GM21737 (cell line): ENCODE results near the gene FBXO10.
A peak's percentile ranks its signal among the peaks of the same experiment; 100 is the strongest.

Source experiments
- ATAC-seq: cut with Tn5 transposase; IDR thresholded peaks from one replicate; pipeline ENCODE4 v1.9.1; 2021; ENCODE audit warnings: mild to moderate bottlenecking, moderate library complexity; ENCODE audit not compliant: unreplicated experiment

The FBXO10 gene

DNA sequence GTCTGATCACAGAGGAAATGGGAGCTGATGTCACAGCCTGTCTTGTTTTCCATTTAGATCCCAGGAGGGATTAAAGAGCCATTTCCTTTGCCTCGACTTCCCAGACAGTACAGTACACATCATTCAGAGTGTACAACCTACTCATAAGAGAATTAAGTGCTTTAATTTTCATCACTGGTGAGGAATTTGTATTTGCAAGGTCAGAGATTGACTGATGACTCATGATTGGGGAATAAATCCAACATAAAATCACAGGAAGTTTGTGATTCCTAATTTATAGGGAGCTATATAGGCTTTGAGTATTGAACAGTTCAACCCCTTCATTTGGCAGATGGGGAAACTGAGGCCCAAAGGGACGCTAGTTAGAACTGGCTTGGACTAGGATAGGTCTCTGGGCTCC is 20.3 kb upstream of the FBXO10 start:
- ATAC-seq, result no peak

DNA sequence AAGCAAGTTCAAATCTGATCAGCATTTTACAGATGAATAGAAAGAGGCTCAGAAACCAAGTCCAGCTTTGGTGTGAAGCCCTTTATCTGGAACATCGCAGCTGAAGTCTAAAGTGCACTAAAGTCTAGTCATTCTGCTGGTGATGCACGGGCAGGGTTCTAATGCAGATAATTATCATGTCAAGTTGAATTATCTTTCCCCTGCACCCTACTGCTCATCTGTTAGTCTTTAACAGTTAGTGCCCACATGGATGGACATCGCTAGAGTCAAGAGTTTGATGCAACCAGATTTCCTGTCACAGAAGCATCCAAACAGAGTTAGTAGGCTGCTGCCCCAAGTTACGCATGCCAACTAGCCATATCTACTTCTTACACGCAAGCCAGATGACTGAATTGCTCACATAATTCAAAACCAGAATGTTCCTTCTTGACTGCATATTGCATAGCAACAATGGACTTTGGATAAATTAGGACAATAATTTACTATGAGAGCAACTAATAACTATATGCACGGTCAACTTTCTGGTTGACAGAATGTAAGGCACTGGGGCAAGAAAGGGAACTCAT is 17.8 kb upstream of the FBXO10 start:
- ATAC-seq, result no peak

- ATAC-seq, result peak; percentile 92
Observed at GRCh38 chr9:37592108-37592951, 16.1 kb upstream of the FBXO10 start, which contains the start of gene TOMM5. TSS of gene TOMM5 (minus strand) at chr9:37592597. CDS start at chr9:37592532, 65 bp downstream.

- no peak for ATAC-seq
Observed at GRCh38 chr9:37587521-37587920, 11.3 kb upstream of the FBXO10 start.

DNA sequence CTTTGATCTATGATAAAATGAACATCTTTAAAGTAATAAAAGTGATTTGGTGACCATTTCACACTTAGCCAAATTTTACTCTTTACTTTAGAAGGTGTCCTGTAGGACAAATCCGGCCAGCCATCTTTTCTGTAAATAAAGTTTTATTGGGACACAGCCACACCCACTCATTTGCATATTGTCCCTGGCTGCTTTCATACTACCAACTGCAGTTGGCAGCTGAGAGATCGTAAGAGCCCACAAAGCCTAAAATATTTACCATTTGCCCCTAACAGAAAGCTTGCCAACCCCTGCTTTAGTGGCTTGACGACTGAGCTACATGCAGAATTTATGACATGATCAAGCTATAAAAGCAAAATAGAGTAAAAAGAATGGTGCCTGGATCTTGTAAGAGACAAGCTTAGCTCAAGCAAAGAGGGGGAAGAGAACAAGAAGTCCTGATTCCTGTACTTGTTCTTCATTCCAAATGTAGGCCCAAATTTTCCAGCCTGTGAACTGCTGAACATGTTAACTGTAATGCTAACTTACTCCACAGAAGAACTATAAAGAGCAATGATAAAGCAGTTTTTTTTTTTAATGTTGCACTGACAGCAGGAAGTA is 7.4 kb upstream of the FBXO10 start:
- no peak for ATAC-seq

DNA sequence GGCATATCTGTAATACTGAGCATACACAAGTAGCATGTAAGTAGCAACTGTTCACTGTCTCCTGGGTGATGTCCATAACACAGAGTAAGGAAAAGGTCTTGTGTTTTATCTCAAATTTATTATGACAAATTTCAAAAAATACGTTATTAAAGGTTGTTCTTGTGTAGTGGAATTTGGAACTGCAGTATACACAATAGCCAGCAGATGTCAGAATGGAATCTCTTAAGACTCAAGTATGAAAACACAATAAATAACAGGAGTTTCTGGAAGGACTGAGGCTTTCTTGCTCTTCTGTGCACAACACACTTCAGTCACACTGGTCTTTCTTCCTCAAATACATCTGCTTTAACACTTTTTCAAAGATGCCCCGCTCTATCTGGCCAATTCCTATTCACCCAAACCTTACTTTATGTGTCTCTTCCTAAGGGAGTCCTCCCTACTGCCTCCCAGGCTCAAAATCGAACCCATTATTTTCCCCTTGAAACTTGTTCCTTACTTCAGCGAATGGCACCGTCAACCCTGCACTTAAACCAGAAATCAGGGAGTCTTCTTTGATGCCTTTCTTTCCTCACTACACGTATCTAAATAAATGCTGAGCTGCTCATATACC is 6.5 kb upstream of the FBXO10 start:
- no peak for ATAC-seq

- ATAC-seq, result peak; percentile 38
Observed at GRCh38 chr9:37575511-37575914, 667 bp downstream of the FBXO10 start.

DNA sequence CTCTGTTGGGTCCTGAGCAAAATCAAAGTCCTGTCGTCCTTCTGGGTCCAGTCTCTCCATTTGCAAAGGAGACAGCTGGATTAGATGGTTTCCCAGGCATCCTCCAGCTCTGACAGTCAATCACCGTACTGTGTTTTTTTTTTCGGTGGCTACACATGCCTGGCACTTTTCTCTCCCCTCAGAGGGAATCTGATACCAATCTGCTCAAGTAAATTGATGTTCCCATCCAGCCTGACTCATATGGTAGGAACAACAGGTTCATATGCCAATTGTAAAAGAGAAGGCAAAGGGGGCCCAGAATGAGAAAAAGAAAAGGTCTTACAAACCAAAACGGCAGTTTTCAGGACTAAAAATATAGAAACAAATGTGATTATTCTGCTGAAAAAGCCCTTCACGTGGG is 1.2 kb downstream of the FBXO10 start:
- no peak for ATAC-seq

DNA sequence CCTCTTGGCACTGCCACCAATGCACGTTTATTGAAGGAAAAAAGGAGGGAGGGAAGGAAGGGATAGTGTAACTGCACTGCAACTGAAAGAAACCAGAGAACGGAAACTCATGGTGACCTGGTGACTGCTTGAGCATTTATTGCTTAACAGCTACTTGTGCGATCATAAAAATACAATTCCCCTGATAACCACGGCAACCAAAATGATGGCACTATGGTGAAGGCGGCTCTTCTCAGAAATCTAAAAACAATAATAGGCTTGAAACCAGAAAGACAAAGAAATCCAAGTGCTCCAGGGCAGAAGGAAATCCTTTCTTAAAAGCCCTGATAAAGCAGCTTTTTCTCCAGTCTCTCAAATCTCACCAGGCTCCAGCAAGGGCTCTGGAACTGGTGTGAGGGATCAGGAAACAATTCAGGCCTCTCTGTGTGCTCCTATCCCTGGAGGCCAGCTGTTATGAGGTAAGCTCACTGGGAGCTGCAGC is 1.9 kb downstream of the FBXO10 start:
- ATAC-seq, result no peak

DNA sequence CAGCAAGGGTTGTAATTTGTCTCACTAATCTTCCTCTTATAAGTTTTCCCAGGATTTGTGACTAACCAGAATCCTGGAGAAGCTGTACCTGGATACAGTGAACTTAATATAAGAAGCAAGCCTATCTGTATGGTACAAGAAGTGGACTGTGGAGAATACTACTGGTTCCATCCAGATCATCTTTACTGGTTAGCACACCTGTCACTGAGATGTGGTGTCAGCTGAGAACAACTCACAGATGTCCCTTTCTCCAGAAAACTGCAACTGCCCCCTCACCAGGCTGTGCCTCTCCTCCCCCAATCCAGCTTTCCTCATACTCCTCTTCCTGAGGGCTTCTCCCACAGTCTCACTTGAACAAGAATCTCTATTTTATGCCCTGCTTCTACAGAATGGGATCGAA is 4.9 kb downstream of the FBXO10 start:
- no peak for ATAC-seq

- ATAC-seq, result no peak
Observed at GRCh38 chr9:37566716-37567115, 9.5 kb downstream of the FBXO10 start.

GRCh38 chr9:37565661-37566618 is 10.2 kb downstream of the FBXO10 start:
- peak; percentile 67 for ATAC-seq

DNA sequence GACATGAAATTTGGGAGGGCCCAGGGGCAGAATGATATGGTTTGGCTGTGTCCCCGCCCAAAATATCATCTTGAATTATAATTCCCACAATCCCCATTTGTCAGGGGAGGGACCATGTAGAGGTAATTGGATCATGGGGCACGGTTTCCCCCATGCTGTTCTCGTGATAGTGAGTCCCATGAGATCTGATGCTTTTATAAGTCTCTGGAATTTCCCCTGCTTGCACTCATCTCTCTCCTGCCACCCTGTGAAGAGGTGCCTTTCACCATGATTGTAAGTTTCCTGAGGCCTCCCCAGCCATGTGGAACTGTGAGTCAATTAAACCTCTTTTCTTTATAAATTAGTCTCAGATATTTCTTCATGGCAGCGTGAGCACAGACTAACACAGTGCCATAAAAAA is 11.3 kb downstream of the FBXO10 start:
- ATAC-seq, result no peak

DNA sequence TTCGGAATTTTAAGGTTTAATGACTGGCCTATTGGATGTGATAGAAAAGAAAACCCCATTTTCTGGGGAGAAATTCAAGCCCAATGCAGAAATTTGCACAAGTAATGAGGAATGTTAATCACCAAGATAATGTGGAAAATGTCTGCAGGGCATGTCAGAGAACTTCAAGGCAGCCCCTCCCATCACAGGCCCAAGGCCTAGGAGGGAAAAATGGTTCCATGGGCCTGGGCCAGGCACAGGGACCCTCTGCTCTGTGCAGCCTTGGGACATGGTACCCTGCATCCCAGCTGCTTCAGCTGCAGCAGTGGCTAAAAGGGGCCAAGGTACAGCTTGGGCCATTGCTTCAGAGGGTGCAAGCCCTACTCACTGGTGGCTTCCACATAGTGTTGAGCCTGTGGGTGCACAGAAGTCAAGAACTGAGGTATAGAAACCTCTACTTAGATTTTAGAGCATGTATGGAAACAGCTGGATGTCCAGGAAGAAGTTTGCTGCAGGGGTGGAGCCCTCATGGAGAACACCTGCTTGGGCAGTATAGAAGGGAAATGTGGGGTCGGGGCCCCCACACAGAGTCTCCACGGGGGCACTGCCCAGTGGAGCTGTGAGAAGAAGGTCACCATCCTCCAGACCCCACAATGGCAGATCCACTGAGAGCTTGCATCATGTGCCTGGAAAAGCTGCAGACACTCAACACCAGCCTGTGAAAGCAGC is 12.2 kb downstream of the FBXO10 start:
- no peak for ATAC-seq

- ATAC-seq, result no peak
Observed at GRCh38 chr9:37562826-37563225, 13.4 kb downstream of the FBXO10 start.

- ATAC-seq, result no peak
Observed at GRCh38 chr9:37561682-37562081, 14.5 kb downstream of the FBXO10 start.

DNA sequence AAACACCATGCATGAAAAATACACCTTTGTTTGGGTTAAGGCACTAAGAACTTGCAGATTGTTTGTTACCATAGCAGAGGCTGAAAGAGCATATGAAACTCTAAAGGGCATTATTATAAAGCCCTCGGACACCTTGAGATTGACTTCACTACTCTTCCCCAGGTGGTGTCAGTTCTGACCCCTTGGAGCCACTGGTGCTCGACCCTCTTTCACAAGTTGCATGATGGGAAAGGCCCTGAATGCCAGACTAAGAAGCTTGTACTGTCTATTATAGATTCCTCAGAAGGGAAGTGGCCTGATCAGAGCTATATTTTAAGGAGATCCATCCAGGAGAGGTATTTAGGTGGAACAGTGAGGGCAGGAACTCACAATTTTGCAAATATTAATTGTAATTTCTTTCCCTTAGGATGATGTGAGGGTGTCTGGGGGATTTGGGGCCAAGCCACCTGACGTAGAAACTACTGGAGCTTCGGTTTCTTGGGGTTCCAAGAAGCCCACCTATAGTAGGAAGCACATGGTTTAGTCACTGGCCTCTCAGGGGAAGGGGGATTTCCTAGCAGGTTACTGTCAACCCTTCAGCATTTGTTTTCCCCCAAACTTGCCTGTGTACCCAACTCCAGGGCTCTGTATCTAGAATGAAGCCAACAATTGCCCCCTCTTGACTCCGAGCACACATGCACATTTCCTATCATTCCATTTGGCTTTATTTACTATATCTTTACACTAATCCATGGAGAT is 16.2 kb downstream of the FBXO10 start:
- no peak for ATAC-seq

GRCh38 chr9:37559125-37559524 is 17.1 kb downstream of the FBXO10 start:
- ATAC-seq, result no peak

DNA sequence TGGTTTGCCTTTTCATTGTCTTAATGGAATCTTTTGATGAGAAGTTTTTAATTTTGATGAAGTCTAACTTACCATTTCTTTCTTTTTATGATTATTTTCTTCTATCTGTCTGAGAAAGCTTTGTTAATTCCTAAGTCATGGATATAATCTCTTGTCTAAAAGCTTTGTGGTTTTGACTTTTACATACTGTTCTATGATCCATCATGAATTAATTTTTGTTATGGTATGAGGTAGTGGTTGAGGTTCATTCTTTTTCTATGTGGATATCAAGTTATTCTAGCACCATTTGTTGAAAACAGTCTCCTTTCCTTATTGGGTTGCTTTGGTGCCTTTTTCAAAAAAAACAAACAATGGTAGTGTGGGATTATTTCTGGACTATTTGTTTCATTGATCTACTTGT is 20.4 kb downstream of the FBXO10 start:
- no peak for ATAC-seq
